Uterine smooth muscle cell (primary cell): Measurements from ENCODE around the gene LOXL1. TPM values are rescaled to one million over a fixed set of nuclear protein-coding genes. Genes with fewer than 3 reads are reported as not detected.

Experiments
- total RNA-seq: library from RNA; depleted of rRNA; stranded (reverse); fragments of >200 nt; gene quantifications from 2 replicates; pipeline ENCODE4 v1.2.3, GENCODE V29; 2014

LOXL1 gene, protein sequence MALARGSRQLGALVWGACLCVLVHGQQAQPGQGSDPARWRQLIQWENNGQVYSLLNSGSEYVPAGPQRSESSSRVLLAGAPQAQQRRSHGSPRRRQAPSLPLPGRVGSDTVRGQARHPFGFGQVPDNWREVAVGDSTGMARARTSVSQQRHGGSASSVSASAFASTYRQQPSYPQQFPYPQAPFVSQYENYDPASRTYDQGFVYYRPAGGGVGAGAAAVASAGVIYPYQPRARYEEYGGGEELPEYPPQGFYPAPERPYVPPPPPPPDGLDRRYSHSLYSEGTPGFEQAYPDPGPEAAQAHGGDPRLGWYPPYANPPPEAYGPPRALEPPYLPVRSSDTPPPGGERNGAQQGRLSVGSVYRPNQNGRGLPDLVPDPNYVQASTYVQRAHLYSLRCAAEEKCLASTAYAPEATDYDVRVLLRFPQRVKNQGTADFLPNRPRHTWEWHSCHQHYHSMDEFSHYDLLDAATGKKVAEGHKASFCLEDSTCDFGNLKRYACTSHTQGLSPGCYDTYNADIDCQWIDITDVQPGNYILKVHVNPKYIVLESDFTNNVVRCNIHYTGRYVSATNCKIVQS
- total RNA-seq: 64.3 and 68.5 TPM in 2 replicates

DNA sequence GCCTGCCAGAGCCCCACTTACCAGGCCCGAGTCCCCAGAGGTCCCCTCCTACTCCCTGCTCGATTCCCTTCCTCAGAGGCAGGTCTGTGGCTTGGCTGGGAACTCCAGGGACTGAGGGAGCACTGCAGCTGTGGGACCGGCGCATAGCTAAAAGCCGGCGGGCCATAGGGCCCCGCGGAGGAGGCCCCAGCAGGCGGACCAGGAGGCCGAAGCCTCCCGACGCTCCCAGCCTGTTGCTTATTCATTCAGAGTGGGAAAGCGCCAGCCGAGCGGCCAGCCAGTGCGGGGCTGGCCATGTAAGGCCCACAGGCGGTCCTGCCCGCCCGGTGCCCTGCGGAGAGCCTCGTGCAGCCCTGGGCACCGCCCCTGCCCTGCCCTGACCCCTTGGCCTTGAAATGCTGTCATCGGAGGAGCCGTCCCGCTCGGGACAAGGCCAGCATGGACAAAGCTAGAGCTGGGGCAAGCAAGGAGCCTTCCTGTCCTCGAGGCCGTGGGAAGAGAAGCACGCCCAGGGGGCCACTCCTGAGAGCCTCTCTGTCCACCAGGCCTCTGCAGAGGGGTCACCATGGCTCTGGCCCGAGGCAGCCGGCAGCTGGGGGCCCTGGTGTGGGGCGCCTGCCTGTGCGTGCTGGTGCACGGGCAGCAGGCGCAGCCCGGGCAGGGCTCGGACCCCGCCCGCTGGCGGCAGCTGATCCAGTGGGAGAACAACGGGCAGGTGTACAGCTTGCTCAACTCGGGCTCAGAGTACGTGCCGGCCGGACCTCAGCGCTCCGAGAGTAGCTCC, at the start of gene LOXL1:
TSS of gene LOXL1 (plus strand) at position 244 of the 784 bp plus-strand sequence. CDS start at position 566, 322 bp downstream.

DNA sequence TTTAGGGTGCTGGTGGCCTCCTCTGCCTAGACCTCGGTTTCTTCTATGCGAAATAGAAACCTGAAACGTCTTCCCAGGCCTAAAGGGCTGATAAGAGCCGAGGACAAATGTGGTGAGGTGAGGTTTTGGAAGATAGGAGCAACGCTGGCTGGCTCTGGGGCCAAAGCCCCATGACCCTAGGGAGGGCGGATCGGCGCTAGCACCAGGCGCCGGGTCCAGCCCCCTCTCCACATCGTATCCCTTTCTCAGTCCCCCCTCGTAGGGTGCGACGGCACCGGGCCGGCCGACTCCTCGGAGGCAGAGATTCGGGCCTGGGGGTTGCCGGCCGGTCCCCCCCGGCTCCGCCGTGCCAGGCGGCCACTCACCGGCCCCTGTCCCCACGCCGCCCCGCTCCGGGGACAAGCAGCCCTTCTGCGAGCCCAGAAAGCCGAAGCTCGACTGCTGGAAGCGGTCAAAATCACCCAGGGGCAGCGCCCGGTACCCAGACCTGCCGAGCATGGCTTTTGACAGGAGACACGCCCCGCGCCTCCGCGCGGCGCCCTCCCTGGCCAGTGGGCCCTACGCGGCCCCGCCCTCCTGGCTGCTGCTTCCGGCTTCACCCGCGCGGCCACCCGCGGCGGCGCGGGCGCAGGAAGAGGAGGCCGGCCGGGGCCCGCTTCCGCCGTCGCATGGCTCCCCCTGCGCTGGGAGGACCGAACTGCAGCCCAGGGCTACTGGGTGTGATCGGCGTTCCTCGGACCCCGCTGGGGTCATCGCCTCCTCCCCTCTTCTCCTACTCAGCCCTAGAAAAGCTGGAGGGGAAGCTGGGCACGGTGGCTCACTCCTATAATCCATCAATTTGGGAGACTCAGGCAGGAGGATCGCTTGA, 65.7 kb downstream of the LOXL1 start, which contains the start of gene STOML1:
TSS of gene STOML1 (minus strand) at position 570 of the 868 bp plus-strand sequence. CDS start at position 498, 72 bp downstream.

DNA sequence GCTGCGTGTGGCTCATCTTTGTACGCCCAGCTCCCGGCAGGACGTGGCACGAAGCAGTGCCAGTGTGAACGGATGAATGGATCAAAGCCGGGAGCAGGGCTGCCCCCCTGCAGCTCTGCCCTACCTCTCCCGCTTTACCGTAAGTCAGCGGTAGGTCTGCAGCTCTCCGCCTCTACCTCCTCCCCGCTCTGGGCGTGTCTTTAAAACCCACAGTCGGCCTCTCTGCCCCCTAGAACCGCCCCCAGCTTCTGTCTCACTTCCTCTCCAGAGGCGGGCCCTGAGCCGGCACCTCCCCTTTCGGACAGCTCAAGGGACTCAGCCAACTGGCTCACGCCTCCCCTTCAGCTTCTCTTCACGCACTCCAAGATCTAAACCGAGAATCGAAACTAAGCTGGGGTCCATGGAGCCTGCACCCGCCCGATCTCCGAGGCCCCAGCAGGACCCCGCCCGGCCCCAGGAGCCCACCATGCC, 68.2 kb downstream of the LOXL1 start, which contains the start of gene PML:
TSS of gene PML (plus strand) at position 304 of the 471 bp plus-strand sequence. CDS start at position 401, 97 bp downstream.

Other genes with a start within 250 kb of the LOXL1 start
- gene CD276, start 242.1 kb upstream of the LOXL1 start, total RNA-seq: 151 and 164 TPM in 2 replicates
- gene INSYN1, start 173.1 kb upstream of the LOXL1 start, total RNA-seq: 0.11 and 0.50 TPM in 2 replicates
- not detected in 2 replicates for gene TBC1D21, start 52.9 kb upstream of the LOXL1 start, total RNA-seq
- gene STOML1, start 65.8 kb downstream of the LOXL1 start, total RNA-seq: 20.4 and 21.9 TPM in 2 replicates
- 25.0 and 27.9 TPM in 2 replicates for gene PML, start 68.3 kb downstream of the LOXL1 start, total RNA-seq
- under 0.01 TPM in 1 of 2 replicates, not detected in the other for gene GOLGA6A, start 156.1 kb downstream of the LOXL1 start, total RNA-seq
- under 0.01 and 0.25 TPM in 2 replicates for gene ISLR2, start 204.1 kb downstream of the LOXL1 start, total RNA-seq
- 30.2 and 39.7 TPM in 2 replicates for gene ISLR, start 247.2 kb downstream of the LOXL1 start, total RNA-seq